ENCODE results near the gene ZNF664. TPM values are rescaled to one million over a fixed set of nuclear protein-coding genes. Genes with fewer than 3 reads are reported as not detected.

ZNF664 gene
- total RNA-seq, 2 donors from 2014 or later = 131 to 139 TPM

DNA sequence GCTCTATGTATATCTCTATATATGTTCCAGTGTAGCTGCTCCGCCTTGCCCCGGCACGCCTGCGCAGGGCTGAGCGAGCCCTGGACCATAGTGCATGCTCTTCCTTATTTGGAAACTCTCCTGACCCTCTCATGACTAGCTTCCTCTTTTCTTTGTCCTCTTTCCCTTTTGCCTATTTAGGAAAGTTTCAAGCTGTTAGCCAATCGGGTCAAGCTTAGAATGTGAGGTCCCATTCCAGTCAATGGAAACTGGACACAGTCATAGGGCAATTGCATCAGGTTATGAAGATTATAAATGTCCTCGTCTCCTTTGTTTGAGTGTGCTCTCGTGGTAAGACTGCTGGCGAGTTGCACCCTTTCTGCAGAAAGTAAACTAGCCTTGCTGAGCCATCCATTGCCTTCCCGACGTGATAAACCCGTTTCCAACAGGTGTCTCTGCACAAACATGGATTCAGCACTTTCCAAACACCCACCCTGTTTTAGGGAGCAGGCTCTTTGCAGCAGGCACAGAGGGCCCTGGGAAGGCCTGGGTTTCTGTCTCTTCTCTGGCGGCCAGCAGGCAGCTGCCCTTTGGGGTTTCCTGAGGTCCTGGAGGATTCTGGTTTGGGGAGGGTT, 31.3 kb upstream of the ZNF664 start:
- Histone ChIP-seq H3K27ac (ENCODE audit: low read depth, low read length) (no peak overlapping the region), H3K27me3 (ENCODE audit: control insufficient read depth, insufficient read depth, low read length, poor library complexity, severe bottlenecking) (no peaks in the 10 kb centered on the region), H3K4me3 (ENCODE audit: low read length) (no peak overlapping the region), H3K4me1 (ENCODE audit: control insufficient read depth, insufficient read depth, low read length) (no peaks in the 10 kb centered on the region), H3K36me3 (ENCODE audit: control insufficient read depth, insufficient read depth, low read length) (peaks cover 36% of the 10 kb centered on the region), H3K9ac (ENCODE audit: extremely low read depth, low read length, poor library complexity, severe bottlenecking) (no peak overlapping the region), H3K9me3 (ENCODE audit: control insufficient read depth, low read length) (peaks cover 23% of the 10 kb centered on the region)
- H3K27ac Mint-ChIP-seq = no peak overlapping the region
- peaks cover 57% of the 10 kb centered on the region for H3K36me3 Mint-ChIP-seq (ENCODE audit: low read depth)
- TF ChIP-seq, protein P1, sequence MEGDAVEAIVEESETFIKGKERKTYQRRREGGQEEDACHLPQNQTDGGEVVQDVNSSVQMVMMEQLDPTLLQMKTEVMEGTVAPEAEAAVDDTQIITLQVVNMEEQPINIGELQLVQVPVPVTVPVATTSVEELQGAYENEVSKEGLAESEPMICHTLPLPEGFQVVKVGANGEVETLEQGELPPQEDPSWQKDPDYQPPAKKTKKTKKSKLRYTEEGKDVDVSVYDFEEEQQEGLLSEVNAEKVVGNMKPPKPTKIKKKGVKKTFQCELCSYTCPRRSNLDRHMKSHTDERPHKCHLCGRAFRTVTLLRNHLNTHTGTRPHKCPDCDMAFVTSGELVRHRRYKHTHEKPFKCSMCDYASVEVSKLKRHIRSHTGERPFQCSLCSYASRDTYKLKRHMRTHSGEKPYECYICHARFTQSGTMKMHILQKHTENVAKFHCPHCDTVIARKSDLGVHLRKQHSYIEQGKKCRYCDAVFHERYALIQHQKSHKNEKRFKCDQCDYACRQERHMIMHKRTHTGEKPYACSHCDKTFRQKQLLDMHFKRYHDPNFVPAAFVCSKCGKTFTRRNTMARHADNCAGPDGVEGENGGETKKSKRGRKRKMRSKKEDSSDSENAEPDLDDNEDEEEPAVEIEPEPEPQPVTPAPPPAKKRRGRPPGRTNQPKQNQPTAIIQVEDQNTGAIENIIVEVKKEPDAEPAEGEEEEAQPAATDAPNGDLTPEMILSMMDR (conservative IDR thresholded peaks at IDR 0.05) = no peak
- no peak overlapping the region for H3K4me3 Mint-ChIP-seq
- 95 to 97% methylated on average over 11 to 13 of the region's 13 CpGs for WGBS, 2 experiments (ENCODE audit: insufficient coverage in 1 of 2, insufficient read length in 1 of 2)
- H3K4me1 Mint-ChIP-seq = no peaks in the 10 kb centered on the region
- H3K9me3 Mint-ChIP-seq = peaks cover 9% of the 10 kb centered on the region
- H3K27me3 Mint-ChIP-seq (ENCODE audit: insufficient read depth) = peaks cover 4% of the 10 kb centered on the region
- DNase-seq = no peak

DNA sequence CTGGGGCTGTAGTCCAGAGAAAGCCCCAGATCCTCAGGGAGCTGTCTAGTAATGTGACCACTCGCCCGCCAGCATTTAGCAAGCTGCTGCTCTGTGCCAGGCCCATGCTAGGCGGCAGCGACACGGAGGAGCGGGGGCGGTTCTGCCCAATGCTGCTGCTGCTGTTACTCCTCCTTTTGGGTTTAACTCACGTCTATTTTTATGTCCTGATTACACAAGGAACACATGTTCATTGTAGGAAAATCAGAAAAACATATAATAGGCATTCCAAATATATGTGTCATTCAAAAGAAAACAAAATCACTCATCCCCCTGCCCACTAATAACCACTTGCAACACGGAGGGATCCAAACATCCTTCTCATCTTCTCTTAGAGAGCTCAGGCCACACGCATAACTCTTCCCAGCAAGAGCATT, 30.8 kb upstream of the ZNF664 start:
- Histone ChIP-seq H3K27ac (ENCODE audit: low read depth, low read length) (no peak overlapping the region), H3K9me3 (ENCODE audit: control insufficient read depth, low read length) (peaks cover 23% of the 10 kb centered on the region), H3K4me3 (ENCODE audit: low read length) (no peak overlapping the region), H3K36me3 (ENCODE audit: control insufficient read depth, insufficient read depth, low read length) (peaks cover 36% of the 10 kb centered on the region), H3K27me3 (ENCODE audit: control insufficient read depth, insufficient read depth, low read length, poor library complexity, severe bottlenecking) (no peaks in the 10 kb centered on the region), H3K9ac (ENCODE audit: extremely low read depth, low read length, poor library complexity, severe bottlenecking) (no peak overlapping the region), H3K4me1 (ENCODE audit: control insufficient read depth, insufficient read depth, low read length) (no peaks in the 10 kb centered on the region)
- 96 to 100% methylated on average over 4 to 10 of the region's 10 CpGs for WGBS, 2 experiments (ENCODE audit: insufficient coverage in 1 of 2, insufficient read length in 1 of 2)
- peaks cover 11% of the 10 kb centered on the region for H3K9me3 Mint-ChIP-seq
- H3K4me3 Mint-ChIP-seq = no peak overlapping the region
- H3K36me3 Mint-ChIP-seq (ENCODE audit: low read depth) = peaks cover 56% of the 10 kb centered on the region
- TF ChIP-seq, protein P1 (conservative IDR thresholded peaks at IDR 0.05) = no peak
- DNase-seq = no peak
- no peaks in the 10 kb centered on the region for H3K4me1 Mint-ChIP-seq
- peaks cover 4% of the 10 kb centered on the region for H3K27me3 Mint-ChIP-seq (ENCODE audit: insufficient read depth)
- H3K27ac Mint-ChIP-seq = no peak overlapping the region

DNA sequence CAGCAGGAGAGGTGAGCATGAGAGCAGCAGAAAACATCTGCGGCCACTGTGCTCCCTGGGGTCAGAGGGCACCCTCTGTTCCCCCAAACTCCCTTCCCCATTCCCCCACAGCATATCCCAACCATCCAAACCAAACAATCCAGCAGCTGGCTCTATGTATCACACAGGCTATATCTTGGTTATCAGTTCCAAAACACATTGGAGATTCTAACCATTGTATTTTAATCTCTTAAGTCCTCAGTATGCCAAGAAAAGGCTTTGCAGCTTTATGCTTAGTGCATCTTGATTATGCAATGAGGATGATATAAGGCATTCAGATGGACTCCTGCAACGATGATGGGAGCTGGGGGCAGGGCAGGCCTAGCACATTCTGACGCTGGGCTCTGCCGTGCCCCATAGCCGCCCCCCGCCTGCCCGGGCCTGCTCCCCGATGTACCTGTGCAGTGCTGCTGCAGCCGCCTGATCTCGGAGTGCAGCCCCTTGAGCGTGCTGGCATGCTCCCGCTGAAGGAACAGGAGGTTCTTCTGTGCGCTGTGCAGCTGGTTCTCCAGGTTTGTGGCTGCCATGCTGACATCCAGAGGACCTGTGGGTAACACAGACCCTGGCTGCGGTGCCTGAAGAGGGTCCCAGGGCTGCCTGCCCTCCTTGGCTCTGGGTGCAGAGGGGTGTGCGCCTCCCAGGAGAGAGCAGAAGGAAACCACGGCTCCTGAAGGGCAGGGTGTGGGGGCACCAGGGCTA, 29.9 kb upstream of the ZNF664 start:
- no peak overlapping the region for H3K27ac ChIP-seq (ENCODE audit: low read depth, low read length)
- Mint-ChIP-seq H3K36me3 (ENCODE audit: low read depth) (peaks cover 58% of the 10 kb centered on the region), H3K27me3 (ENCODE audit: insufficient read depth) (peaks cover 4% of the 10 kb centered on the region), H3K4me1 (peaks cover 1% of the 10 kb centered on the region), H3K27ac (no peak overlapping the region), H3K9me3 (peaks cover 19% of the 10 kb centered on the region), H3K4me3 (no peak overlapping the region)
- H3K4me3 ChIP-seq (ENCODE audit: low read length) = no peak overlapping the region
- 94 to 97% methylated on average over 16 of the region's 16 CpGs for WGBS, 2 experiments (ENCODE audit: insufficient coverage in 1 of 2, insufficient read length in 1 of 2)
- DNase-seq = no peak
- peaks cover 27% of the 10 kb centered on the region for H3K9me3 ChIP-seq (ENCODE audit: control insufficient read depth, low read length)
- no peaks in the 10 kb centered on the region for H3K27me3 ChIP-seq (ENCODE audit: control insufficient read depth, insufficient read depth, low read length, poor library complexity, severe bottlenecking)
- H3K4me1 ChIP-seq (ENCODE audit: control insufficient read depth, insufficient read depth, low read length) = no peaks in the 10 kb centered on the region
- H3K36me3 ChIP-seq (ENCODE audit: control insufficient read depth, insufficient read depth, low read length) = peaks cover 36% of the 10 kb centered on the region
- TF ChIP-seq, protein P1 (conservative IDR thresholded peaks at IDR 0.05) = no peak
- H3K9ac ChIP-seq (ENCODE audit: extremely low read depth, low read length, poor library complexity, severe bottlenecking) = no peak overlapping the region
